Panc1 (cell line): ENCODE data around the gene DRAXIN. TPM values are rescaled to one million over a fixed set of nuclear protein-coding genes. Genes with fewer than 3 reads are reported as not detected.

Experiments used
- ATAC-seq: fragments of 200-7000 bp; cut with Tn5 transposase; 2 replicates; pipeline ENCODE4 v1.9.1; 2020; ENCODE audit warnings: mild to moderate bottlenecking, moderate library complexity
- BruUV-seq: library from RNA; stranded (reverse); fragments of 400-500 nt; replicated peaks from 2 replicates; lab custom pipeline; 2021; lab: Mats Ljungman, UMichigan
- CTCF ChIA-PET: fragments of 300-600 bp; sonication (Branson Sonifier 250); formaldehyde crosslinking; loops from one replicate; lab custom pipeline; 2022; ENCODE audit warnings: antibody characterized with exemption; lab: Charles Lee
- POLR2A ChIA-PET: fragments of 300-600 bp; sonication (Branson Sonifier 250); formaldehyde crosslinking; loops from one replicate; lab custom pipeline; 2022; ENCODE audit warnings: antibody characterized with exemption; lab: Charles Lee
- DNase-seq: peaks from one replicate; pipeline ENCODE4 v3.0.0-alpha.2; 2010; ENCODE audit warnings: low read depth, low spot score
- H3K27ac ChIP-seq: 2 replicates; pipeline ENCODE4 v1.5.1; 2011; ENCODE audit warnings: mild to moderate bottlenecking, low read length, inconsistent platforms
- H3K27me3 ChIP-seq: fragments of 200-500 bp; sonication (Bioruptor generic); 2 replicates; pipeline ENCODE4 v1.6.0; 2014; ENCODE audit warnings: low read length, inconsistent platforms; ENCODE audit not compliant: control insufficient read depth, insufficient read depth
- H3K36me3 ChIP-seq: fragments of 200-500 bp; sonication (Bioruptor generic); 2 replicates; pipeline ENCODE4 v1.5.1; 2014; ENCODE audit warnings: inconsistent platforms, mild to moderate bottlenecking, low read length, moderate library complexity; ENCODE audit not compliant: control insufficient read depth, insufficient read depth
- H3K4me1 ChIP-seq: 2 replicates; pipeline ENCODE4 v1.5.1; 2011; ENCODE audit warnings: inconsistent platforms, mild to moderate bottlenecking, low read length, moderate library complexity; ENCODE audit not compliant: control insufficient read depth, insufficient read depth
- H3K4me3 ChIP-seq, 2 experiments: 2 replicates each; pipeline ENCODE4 v1.5.1; 2011 to 2012; ENCODE audit warnings: low read depth in 2 of 2, low read length in 2 of 2, mild to moderate bottlenecking in 2 of 2, inconsistent platforms in 1 of 2, moderate library complexity in 1 of 2
- H3K9me3 ChIP-seq: fragments of 200-500 bp; sonication (Bioruptor generic); 2 replicates; pipeline ENCODE4 v1.5.1; 2014; ENCODE audit warnings: low read depth, mild to moderate bottlenecking, inconsistent platforms, low read length, moderate library complexity; ENCODE audit not compliant: control insufficient read depth, insufficient read depth
- POLR2AphosphoS5 ChIP-seq: IDR thresholded peaks from 2 replicates; pipeline ENCODE4 v1.6.1; 2012; ENCODE audit warnings: mild to moderate bottlenecking, low read depth, low read length, moderate library complexity
- SIN3A ChIP-seq: IDR thresholded peaks from 2 replicates; pipeline ENCODE4 v1.6.1; 2012; ENCODE audit warnings: low read depth, mild to moderate bottlenecking, low read length, moderate library complexity, borderline replicate concordance; ENCODE audit not compliant: insufficient read depth
- TCF7L2 ChIP-seq: IDR thresholded peaks from 2 replicates; pipeline ENCODE4 v1.6.1; 2011; ENCODE audit warnings: mild to moderate bottlenecking, low read depth, low read length, inconsistent platforms
- in situ Hi-C: cut with HindIII; loops from 2 replicates; pipeline ENCODE4 v1.10.0; 2016; ENCODE audit warnings: low sequenced_read_pairs, low pct_unique_long_range_greater_than_20kb
- intact Hi-C: fragments of 100-400 bp; cut with micrococcal nuclease; formaldehyde crosslinking; loops from one replicate; pipeline ENCODE4 v1.10.0; 2022; ENCODE audit not compliant: unreplicated experiment
- total RNA-seq: library from RNA; stranded (reverse); gene quantifications from one replicate; pipeline ENCODE4 v1.2.1, GENCODE V29; 2021; ENCODE audit not compliant: unreplicated experiment
- TF ChIP-seq, protein P1 (sequence below), 2 experiments: IDR thresholded peaks; 2 replicates each; pipeline ENCODE4 v1.6.1; 2011 to 2012; ENCODE audit warnings: low read depth in 2 of 2, control low read depth in 1 of 2, low read length in 1 of 2, mild to moderate bottlenecking in 1 of 2, moderate library complexity in 1 of 2; ENCODE audit not compliant: insufficient read depth in 1 of 2
- TF ChIP-seq, protein P2 (sequence below): fragments of 450-650 bp; IDR thresholded peaks from 2 replicates; pipeline ENCODE4 v1.5.1; 2017; ENCODE audit warnings: mild to moderate bottlenecking

Gene DRAXIN
- total RNA-seq, 1 experiment from 2014 or later, result 0.13 TPM

GRCh38 chr1:11654939-11655808, 36.3 kb upstream of the DRAXIN start:
- ATAC-seq (peak; percentile 7), DNase-seq (no peak)
- Histone ChIP-seq H3K4me1 (peaks cover 20% of the 10 kb centered on the region), H3K9me3 (no peaks in the 10 kb centered on the region), H3K4me3 (peak overlapping the region; percentile 49 to 62), H3K27ac (peak overlapping the region; percentile 63), H3K36me3 (no peaks in the 10 kb centered on the region; the same call in 1 of the 2 replicates), H3K27me3 (no peaks in the 10 kb centered on the region)
- TF ChIP-seq, protein P1, sequence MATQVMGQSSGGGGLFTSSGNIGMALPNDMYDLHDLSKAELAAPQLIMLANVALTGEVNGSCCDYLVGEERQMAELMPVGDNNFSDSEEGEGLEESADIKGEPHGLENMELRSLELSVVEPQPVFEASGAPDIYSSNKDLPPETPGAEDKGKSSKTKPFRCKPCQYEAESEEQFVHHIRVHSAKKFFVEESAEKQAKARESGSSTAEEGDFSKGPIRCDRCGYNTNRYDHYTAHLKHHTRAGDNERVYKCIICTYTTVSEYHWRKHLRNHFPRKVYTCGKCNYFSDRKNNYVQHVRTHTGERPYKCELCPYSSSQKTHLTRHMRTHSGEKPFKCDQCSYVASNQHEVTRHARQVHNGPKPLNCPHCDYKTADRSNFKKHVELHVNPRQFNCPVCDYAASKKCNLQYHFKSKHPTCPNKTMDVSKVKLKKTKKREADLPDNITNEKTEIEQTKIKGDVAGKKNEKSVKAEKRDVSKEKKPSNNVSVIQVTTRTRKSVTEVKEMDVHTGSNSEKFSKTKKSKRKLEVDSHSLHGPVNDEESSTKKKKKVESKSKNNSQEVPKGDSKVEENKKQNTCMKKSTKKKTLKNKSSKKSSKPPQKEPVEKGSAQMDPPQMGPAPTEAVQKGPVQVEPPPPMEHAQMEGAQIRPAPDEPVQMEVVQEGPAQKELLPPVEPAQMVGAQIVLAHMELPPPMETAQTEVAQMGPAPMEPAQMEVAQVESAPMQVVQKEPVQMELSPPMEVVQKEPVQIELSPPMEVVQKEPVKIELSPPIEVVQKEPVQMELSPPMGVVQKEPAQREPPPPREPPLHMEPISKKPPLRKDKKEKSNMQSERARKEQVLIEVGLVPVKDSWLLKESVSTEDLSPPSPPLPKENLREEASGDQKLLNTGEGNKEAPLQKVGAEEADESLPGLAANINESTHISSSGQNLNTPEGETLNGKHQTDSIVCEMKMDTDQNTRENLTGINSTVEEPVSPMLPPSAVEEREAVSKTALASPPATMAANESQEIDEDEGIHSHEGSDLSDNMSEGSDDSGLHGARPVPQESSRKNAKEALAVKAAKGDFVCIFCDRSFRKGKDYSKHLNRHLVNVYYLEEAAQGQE (IDR thresholded peaks at IDR 0.05; ENCODE audit: insufficient read depth in 1 of 2, low read depth in 2 of 2, low read length in 1 of 2), result no peak
- TF ChIP-seq TCF7L2 (no peak), SIN3A (no peak), POLR2AphosphoS5 (no peak)
- TF ChIP-seq, protein P2, sequence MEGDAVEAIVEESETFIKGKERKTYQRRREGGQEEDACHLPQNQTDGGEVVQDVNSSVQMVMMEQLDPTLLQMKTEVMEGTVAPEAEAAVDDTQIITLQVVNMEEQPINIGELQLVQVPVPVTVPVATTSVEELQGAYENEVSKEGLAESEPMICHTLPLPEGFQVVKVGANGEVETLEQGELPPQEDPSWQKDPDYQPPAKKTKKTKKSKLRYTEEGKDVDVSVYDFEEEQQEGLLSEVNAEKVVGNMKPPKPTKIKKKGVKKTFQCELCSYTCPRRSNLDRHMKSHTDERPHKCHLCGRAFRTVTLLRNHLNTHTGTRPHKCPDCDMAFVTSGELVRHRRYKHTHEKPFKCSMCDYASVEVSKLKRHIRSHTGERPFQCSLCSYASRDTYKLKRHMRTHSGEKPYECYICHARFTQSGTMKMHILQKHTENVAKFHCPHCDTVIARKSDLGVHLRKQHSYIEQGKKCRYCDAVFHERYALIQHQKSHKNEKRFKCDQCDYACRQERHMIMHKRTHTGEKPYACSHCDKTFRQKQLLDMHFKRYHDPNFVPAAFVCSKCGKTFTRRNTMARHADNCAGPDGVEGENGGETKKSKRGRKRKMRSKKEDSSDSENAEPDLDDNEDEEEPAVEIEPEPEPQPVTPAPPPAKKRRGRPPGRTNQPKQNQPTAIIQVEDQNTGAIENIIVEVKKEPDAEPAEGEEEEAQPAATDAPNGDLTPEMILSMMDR, result no peak
- CTCF ChIA-PET, result interaction anchor here (0.7 to 0.8 kb wide), 2 partner anchors 9 to 19 kb away, joined by 7 to 9 read pairs; partner anchors contain the start of gene FBXO6
- intact Hi-C loops (loop anchor here (5.0 kb wide), 1 partner anchor 62 kb away; no protein-coding TSS in a partner anchor), in situ Hi-C loops (no loop called here)
- BruUV-seq, result no TSS peak
- POLR2A ChIA-PET, result interaction anchor here (0.6 kb wide), 1 partner anchor 12 kb away, joined by 4 read pairs; no protein-coding TSS in a partner anchor

DNA sequence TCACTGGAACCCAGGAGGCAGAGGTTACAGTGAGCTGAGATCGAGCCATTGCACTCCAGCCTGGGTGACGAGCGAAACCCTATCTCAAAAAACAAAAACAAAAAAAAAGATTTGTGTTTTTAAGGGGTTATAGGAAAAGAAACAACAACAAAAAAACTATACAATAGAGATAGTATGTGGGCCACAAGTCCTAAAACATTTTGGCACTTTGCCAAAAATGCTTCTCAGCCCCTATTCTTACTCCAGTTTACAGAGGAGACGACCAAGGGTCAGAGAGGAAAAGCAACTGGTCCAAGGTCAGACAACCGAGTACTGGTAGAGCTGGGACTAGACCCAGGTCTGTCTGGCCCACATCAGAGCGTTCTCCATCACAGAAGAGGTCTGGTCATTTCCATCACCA, 33.9 kb upstream of the DRAXIN start:
- Histone ChIP-seq H3K27ac (no peak overlapping the region), H3K36me3 (no peaks in the 10 kb centered on the region; the same call in 1 of the 2 replicates), H3K4me1 (peaks cover 6% of the 10 kb centered on the region), H3K27me3 (no peaks in the 10 kb centered on the region), H3K9me3 (no peaks in the 10 kb centered on the region), H3K4me3 (no peak overlapping the region)
- in situ Hi-C loops (no loop called here), intact Hi-C loops (no loop called here)
- ATAC-seq, result no peak
- ChIA-PET POLR2A (no interaction called here), CTCF (no interaction called here)
- no TSS peak for BruUV-seq
- DNase-seq, result no peak
- TF ChIP-seq SIN3A (no peak), POLR2AphosphoS5 (no peak), TCF7L2 (no peak)
- TF ChIP-seq, protein P1 (IDR thresholded peaks at IDR 0.05; ENCODE audit: insufficient read depth in 1 of 2, low read depth in 2 of 2, low read length in 1 of 2), result no peak
- TF ChIP-seq, protein P2, result no peak
